GM12874 (cell line): ENCODE measurements around the gene SMOC1.

ENCODE experiments used
- CTCF ChIP-seq: IDR thresholded peaks from 2 replicates; pipeline ENCODE4 v1.5.1; 2011; ENCODE audit warnings: low read depth, mild to moderate bottlenecking, control low read depth, low read length, moderate library complexity; ENCODE audit not compliant: insufficient read depth

SMOC1 gene

GRCh38 chr14:70033561-70033960 lies 154.3 kb downstream of the SMOC1 start:
- no peak for TF ChIP-seq CTCF

- no peak for TF ChIP-seq CTCF
These were observed 155.0 kb downstream of the SMOC1 start for GRCh38 chr14:70034257-70034656.

- no peak for TF ChIP-seq CTCF
These were observed 157.4 kb downstream of the SMOC1 start for GRCh38 chr14:70036665-70037064.

GRCh38 chr14:70043001-70043400 lies 163.8 kb downstream of the SMOC1 start:
- no peak for TF ChIP-seq CTCF

- TF ChIP-seq CTCF = no peak
These were observed 166.1 kb downstream of the SMOC1 start for GRCh38 chr14:70045310-70045709.

GRCh38 chr14:70045844-70046535 lies 166.8 kb downstream of the SMOC1 start:
- 0 out of 2 replicates have a peak, but pooled peaks have one; percentile 23 for TF ChIP-seq CTCF

GRCh38 chr14:70047598-70048312 lies 168.5 kb downstream of the SMOC1 start:
- no peak for TF ChIP-seq CTCF
